Large intestine (tissue), 3 donors: ENCODE data around the gene SORT1. TPM values are rescaled to one million over a fixed set of nuclear protein-coding genes. Genes with fewer than 3 reads are reported as not detected.

Experiments
- DNase-seq, 2 donors: peaks; one replicate each; pipeline versions ENCODE4 v3.0.0 to v3.0.0-alpha.2; 2013
- H3K27ac ChIP-seq: one replicate; pipeline ENCODE4 v1.5.1; 2013; ENCODE audit warnings: low read length
- H3K27me3 ChIP-seq: 2 replicates; pipeline ENCODE4 v1.6.1; 2013; ENCODE audit warnings: low read length; ENCODE audit not compliant: control insufficient read depth, insufficient read depth
- H3K36me3 ChIP-seq: 2 replicates; pipeline ENCODE4 v1.6.1; 2013; ENCODE audit warnings: low read length; ENCODE audit not compliant: control insufficient read depth, insufficient read depth
- H3K4me1 ChIP-seq: one replicate; pipeline ENCODE4 v1.6.1; 2013; ENCODE audit warnings: low read length; ENCODE audit not compliant: control insufficient read depth, insufficient read depth
- H3K4me3 ChIP-seq: one replicate; pipeline ENCODE4 v1.5.1; 2013; ENCODE audit warnings: low read length
- H3K9me3 ChIP-seq: one replicate; pipeline ENCODE4 v1.6.1; 2013; ENCODE audit warnings: mild to moderate bottlenecking, low read depth, low read length, moderate library complexity; ENCODE audit not compliant: control insufficient read depth
- WGBS: methylation state at CpG from one replicate; pipeline ENCODE4 v1.1.5; 2013; ENCODE audit warnings: low lambda C conversion rate; ENCODE audit not compliant: insufficient coverage; 5-methylcytosine and 5-hydroxymethylcytosine counted together
- polyA plus RNA-seq: library from polyadenylated mRNA; unstranded; fragments of 120-200 nt; gene quantifications from one replicate; pipeline ENCODE4 v1.2.1, GENCODE V29; 2013

The SORT1 gene
- polyA plus RNA-seq, 1 donor = 41.7 TPM

GRCh38 chr1:109275706-109276345, 121.9 kb downstream of the SORT1 start:
- H3K4me1 ChIP-seq = peaks cover 57% of the 10 kb centered on the region
- no peaks in the 10 kb centered on the region for H3K27me3 ChIP-seq
- peaks cover 19% of the 10 kb centered on the region for H3K36me3 ChIP-seq
- peak overlapping the region; percentile 76 for H3K27ac ChIP-seq
- peaks cover 2% of the 10 kb centered on the region for H3K9me3 ChIP-seq
- H3K4me3 ChIP-seq = no peak overlapping the region
- no CpG with 5 or more reads among the region's 9 CpGs for WGBS
- no peak for DNase-seq

- Histone ChIP-seq H3K27ac (peak overlapping the region; percentile 76), H3K27me3 (no peaks in the 10 kb centered on the region), H3K4me1 (peaks cover 57% of the 10 kb centered on the region), H3K4me3 (peak overlapping the region; percentile 26), H3K9me3 (peaks cover 2% of the 10 kb centered on the region), H3K36me3 (peaks cover 15% of the 10 kb centered on the region)
- DNase-seq = peak; percentile 76
- no CpG with 5 or more reads among the region's 24 CpGs for WGBS
Observed at GRCh38 chr1:109274533-109275476, 122.9 kb downstream of the SORT1 start.

- H3K9me3 ChIP-seq = peaks cover 2% of the 10 kb centered on the region
- DNase-seq = no peak
- H3K4me1 ChIP-seq = peaks cover 57% of the 10 kb centered on the region
- H3K27me3 ChIP-seq = no peaks in the 10 kb centered on the region
- no CpG with 5 or more reads among the region's 30 CpGs for WGBS
- peak overlapping the region; percentile 26 for H3K4me3 ChIP-seq
- peaks cover 17% of the 10 kb centered on the region for H3K36me3 ChIP-seq
- peak overlapping the region; percentile 76 for H3K27ac ChIP-seq
Observed at GRCh38 chr1:109273570-109274288, 124.0 kb downstream of the SORT1 start.

DNA sequence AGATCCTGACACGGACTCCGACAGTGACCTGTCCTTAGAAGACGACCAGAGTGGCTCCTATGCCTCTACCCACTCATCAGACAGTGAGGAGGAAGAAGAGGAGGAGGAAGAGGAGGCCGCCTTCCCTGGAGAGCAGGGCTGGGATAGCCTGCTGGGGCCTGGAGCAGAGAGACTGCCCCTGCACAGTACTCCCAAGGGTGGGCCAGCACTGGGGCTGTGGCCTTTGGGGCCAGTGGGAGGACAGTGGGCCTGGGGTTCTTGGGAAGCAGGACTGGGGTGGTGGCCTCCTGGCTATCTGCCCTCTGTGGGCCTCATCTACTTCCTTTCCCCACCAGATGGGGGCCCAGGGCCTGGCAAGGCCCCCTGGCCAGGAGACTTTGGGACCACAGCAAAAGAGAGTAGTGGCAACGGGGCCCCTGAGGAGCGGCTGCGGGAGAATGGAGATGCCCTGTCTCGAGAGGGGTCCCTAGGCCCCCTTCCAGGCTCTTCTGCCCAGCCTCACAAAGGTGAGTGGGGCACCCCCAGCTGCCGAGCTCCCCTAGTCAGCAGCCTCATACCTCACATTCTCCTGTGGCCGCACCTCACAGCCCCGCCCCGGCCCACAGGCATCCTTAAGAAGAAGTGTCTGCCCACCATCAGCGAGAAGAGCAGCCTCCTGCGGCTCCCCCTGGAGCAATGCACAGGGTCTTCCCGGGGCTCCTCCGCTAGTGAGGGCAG, 124.7 kb downstream of the SORT1 start:
- Histone ChIP-seq H3K27ac (no peak overlapping the region), H3K4me1 (peaks cover 51% of the 10 kb centered on the region), H3K27me3 (no peaks in the 10 kb centered on the region), H3K9me3 (peaks cover 2% of the 10 kb centered on the region), H3K36me3 (peaks cover 21% of the 10 kb centered on the region), H3K4me3 (no peak overlapping the region)
- DNase-seq = no peak
- no CpG with 5 or more reads among the region's 16 CpGs for WGBS

- no peak overlapping the region for H3K27ac ChIP-seq
- peaks cover 43% of the 10 kb centered on the region for H3K4me1 ChIP-seq
- no CpG with 5 or more reads among the region's 13 CpGs for WGBS
- H3K36me3 ChIP-seq = peaks cover 23% of the 10 kb centered on the region
- peaks cover 2% of the 10 kb centered on the region for H3K9me3 ChIP-seq
- DNase-seq = no peak
- no peaks in the 10 kb centered on the region for H3K27me3 ChIP-seq
- no peak overlapping the region for H3K4me3 ChIP-seq
Observed at GRCh38 chr1:109272021-109272799, 125.5 kb downstream of the SORT1 start.

DNA sequence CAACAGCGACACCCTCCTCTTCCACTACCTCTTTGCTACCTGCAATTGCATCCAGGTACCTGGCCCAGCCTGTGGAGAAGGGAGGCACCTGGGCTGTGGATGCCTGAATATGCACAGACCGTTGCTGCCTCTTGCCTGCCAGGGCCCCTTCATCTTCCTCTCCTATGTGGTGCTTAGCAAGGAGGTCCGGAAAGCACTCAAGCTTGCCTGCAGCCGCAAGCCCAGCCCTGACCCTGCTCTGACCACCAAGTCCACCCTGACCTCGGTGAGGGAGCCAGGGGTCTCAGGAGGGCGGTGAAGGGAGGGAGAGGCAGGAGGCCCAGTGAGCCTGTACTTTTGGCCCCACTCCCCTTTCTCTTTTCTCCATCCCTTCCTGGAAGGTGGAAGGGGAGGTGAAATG, 126.3 kb downstream of the SORT1 start:
- peaks cover 25% of the 10 kb centered on the region for H3K36me3 ChIP-seq

GRCh38 chr1:109270623-109271317, 126.9 kb downstream of the SORT1 start:
- Histone ChIP-seq H3K9me3 (peaks cover 2% of the 10 kb centered on the region), H3K36me3 (peaks cover 25% of the 10 kb centered on the region), H3K27me3 (no peaks in the 10 kb centered on the region), H3K4me1 (peaks cover 33% of the 10 kb centered on the region), H3K27ac (no peak overlapping the region), H3K4me3 (no peak overlapping the region)
- no peak for DNase-seq
- no CpG with 5 or more reads among the region's 20 CpGs for WGBS

More for the DNA sequence above, 126.3 kb downstream of the SORT1 start:
- no peaks in the 10 kb centered on the region for H3K27me3 ChIP-seq
- WGBS = no CpG with 5 or more reads among the region's 6 CpGs
- H3K9me3 ChIP-seq = peaks cover 2% of the 10 kb centered on the region
- DNase-seq = no peak
- H3K4me3 ChIP-seq = no peak overlapping the region
- no peak overlapping the region for H3K27ac ChIP-seq
- H3K4me1 ChIP-seq = peaks cover 36% of the 10 kb centered on the region

DNA sequence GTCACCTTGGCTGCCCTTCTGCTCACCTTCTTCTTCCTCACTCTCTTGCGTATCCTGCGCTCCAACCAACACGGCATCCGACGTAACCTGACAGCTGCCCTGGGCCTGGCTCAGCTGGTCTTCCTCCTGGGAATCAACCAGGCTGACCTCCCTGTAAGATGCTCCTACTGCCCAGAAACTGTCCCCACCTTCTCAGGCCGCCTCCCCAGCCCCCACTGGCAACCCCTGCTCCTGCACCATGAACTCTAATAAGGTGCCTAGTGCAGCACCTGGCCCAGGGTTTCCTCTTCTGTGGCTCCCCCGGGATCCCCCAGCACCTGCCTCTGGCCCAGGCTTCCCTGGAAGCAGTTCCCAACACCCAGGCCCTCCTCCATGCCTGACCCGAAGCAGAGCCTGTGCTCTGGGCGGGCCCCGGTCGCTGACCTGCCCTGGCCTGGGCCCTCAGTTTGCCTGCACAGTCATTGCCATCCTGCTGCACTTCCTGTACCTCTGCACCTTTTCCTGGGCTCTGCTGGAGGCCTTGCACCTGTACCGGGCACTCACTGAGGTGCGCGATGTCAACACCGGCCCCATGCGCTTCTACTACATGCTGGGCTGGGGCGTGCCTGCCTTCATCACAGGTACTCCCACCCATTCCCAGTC, 127.6 kb downstream of the SORT1 start:
- no peak for DNase-seq
- Histone ChIP-seq H3K4me3 (no peak overlapping the region), H3K36me3 (peaks cover 28% of the 10 kb centered on the region), H3K9me3 (peaks cover 2% of the 10 kb centered on the region), H3K27ac (no peak overlapping the region), H3K4me1 (peaks cover 27% of the 10 kb centered on the region), H3K27me3 (no peaks in the 10 kb centered on the region)
- no CpG with 5 or more reads among the region's 17 CpGs for WGBS
